SK-N-MC (cell line): Measurements from ENCODE around the gene IWS1.
"Not testable (repeated sequence)": the region's sequence is repeated elsewhere in the genome, so short reads cannot be mapped to it uniquely, and the experiment has no call there.

Experiments
- DNase-seq: peaks from one replicate; pipeline ENCODE4 v3.0.0-alpha.2; 2011; ENCODE audit warnings: low read depth, low spot score
- H3K27ac ChIP-seq: fragments of 200-600 bp; sonication (generic); 2 replicates; pipeline ENCODE4 v1.5.1; 2016; ENCODE audit warnings: mixed run types
- H3K36me3 ChIP-seq: fragments of 200-600 bp; sonication (generic); 2 replicates; pipeline ENCODE4 v1.6.1; 2017; ENCODE audit warnings: antibody characterized with exemption, low read length, mixed read lengths; ENCODE audit not compliant: insufficient read depth
- H3K4me3 ChIP-seq: fragments of 200-600 bp; sonication (generic); 2 replicates; pipeline ENCODE4 v1.5.1; 2016
- H3K9ac ChIP-seq: fragments of 200-600 bp; sonication (generic); 2 replicates; pipeline ENCODE4 v1.8.0; 2017; ENCODE audit warnings: mixed run types, mixed read lengths; ENCODE audit not compliant: insufficient read length
- H3K9me3 ChIP-seq: fragments of 200-600 bp; sonication (generic); 2 replicates; pipeline ENCODE4 v1.6.1; 2017; ENCODE audit warnings: low read depth, mild to moderate bottlenecking, antibody characterized with exemption, low read length, moderate library complexity, mixed read lengths
- EZH2 ChIP-seq: fragments of 200-600 bp; sonication (generic); IDR thresholded peaks from one replicate; pipeline ENCODE4 v1.6.1; 2017; ENCODE audit warnings: antibody characterized with exemption
- FOXP2 ChIP-seq: optimal IDR thresholded peaks from 2 replicates; pipeline ENCODE3; 2011; ENCODE audit warnings: mild to moderate bottlenecking, moderate library complexity; ENCODE audit not compliant: insufficient read depth; ENCODE audit errors: extremely low read length, control extremely low read depth
- POLR2AphosphoS5 ChIP-seq: IDR thresholded peaks from 2 replicates; pipeline ENCODE4 v1.6.1; 2012; ENCODE audit warnings: mild to moderate bottlenecking, low read depth, low read length, borderline replicate concordance

Gene IWS1

GRCh38 chr2:127525691-127526131 is 578 bp downstream of the IWS1 start:
- no peak for DNase-seq
- no peak for TF ChIP-seq EZH2
- TF ChIP-seq POLR2AphosphoS5 = no peak
- TF ChIP-seq FOXP2 = no peak
- Histone ChIP-seq H3K27ac (peak overlapping the region; percentile 97), H3K4me3 (peak overlapping the region; percentile 99), H3K9me3 (no peaks in the 10 kb centered on the region), H3K9ac (peak overlapping the region; percentile 99), H3K36me3 (peaks cover 31% of the 10 kb centered on the region)

- not testable (repeated sequence) for H3K27ac ChIP-seq
- peak overlapping the region; percentile 41 for H3K9ac ChIP-seq
Observed at GRCh38 chr2:127524198-127524834, 2.0 kb downstream of the IWS1 start.

GRCh38 chr2:127523269-127523939 is 2.9 kb downstream of the IWS1 start:
- Histone ChIP-seq H3K9me3 (no peaks in the 10 kb centered on the region), H3K36me3 (peaks cover 53% of the 10 kb centered on the region)

More at GRCh38 chr2:127524198-127524834, 2.0 kb downstream of the IWS1 start:
- not testable (repeated sequence) for H3K9me3 ChIP-seq, H3K4me3 ChIP-seq, DNase-seq
- H3K36me3 ChIP-seq = peaks cover 45% of the 10 kb centered on the region

GRCh38 chr2:127520424-127520823 is 5.9 kb downstream of the IWS1 start:
- no peak for DNase-seq
- Histone ChIP-seq H3K27ac (no peak overlapping the region), H3K4me3 (no peak overlapping the region), H3K36me3 (peaks cover 82% of the 10 kb centered on the region), H3K9ac (no peak overlapping the region), H3K9me3 (no peaks in the 10 kb centered on the region)
- TF ChIP-seq EZH2 = no peak
- TF ChIP-seq POLR2AphosphoS5 = no peak
- no peak for TF ChIP-seq FOXP2

More at GRCh38 chr2:127523269-127523939, 2.9 kb downstream of the IWS1 start:
- Histone ChIP-seq H3K27ac (no peak overlapping the region), H3K9ac (peak overlapping the region; percentile 41), H3K4me3 (no peak overlapping the region)
- TF ChIP-seq EZH2 (no peak), POLR2AphosphoS5 (no peak), FOXP2 (no peak)
- no peak for DNase-seq

GRCh38 chr2:127517465-127517864 is 8.8 kb downstream of the IWS1 start:
- no peak overlapping the region for H3K27ac ChIP-seq
- no peak overlapping the region for H3K9ac ChIP-seq
- no peak for TF ChIP-seq FOXP2
- TF ChIP-seq POLR2AphosphoS5 = no peak
- TF ChIP-seq EZH2 = no peak
- H3K9me3 ChIP-seq = no peaks in the 10 kb centered on the region
- no peak overlapping the region for H3K4me3 ChIP-seq
- no peak for DNase-seq
- peaks cover 86% of the 10 kb centered on the region for H3K36me3 ChIP-seq

GRCh38 chr2:127516041-127516762 is 10.1 kb downstream of the IWS1 start:
- H3K9ac ChIP-seq = no peak overlapping the region
- no peak for DNase-seq
- no peak overlapping the region for H3K27ac ChIP-seq
- TF ChIP-seq EZH2 (no peak), FOXP2 (no peak), POLR2AphosphoS5 (no peak)
- H3K36me3 ChIP-seq = peaks cover 85% of the 10 kb centered on the region
- no peak overlapping the region for H3K4me3 ChIP-seq
- H3K9me3 ChIP-seq = no peaks in the 10 kb centered on the region

GRCh38 chr2:127515383-127515915 is 10.8 kb downstream of the IWS1 start:
- DNase-seq = no peak
- Histone ChIP-seq H3K9ac (no peak overlapping the region), H3K27ac (no peak overlapping the region), H3K36me3 (peaks cover 81% of the 10 kb centered on the region), H3K9me3 (no peaks in the 10 kb centered on the region), H3K4me3 (no peak overlapping the region)
- no peak for TF ChIP-seq EZH2
- TF ChIP-seq POLR2AphosphoS5 = no peak
- TF ChIP-seq FOXP2 = no peak

- Histone ChIP-seq H3K9ac (no peak overlapping the region), H3K36me3 (peaks cover 71% of the 10 kb centered on the region), H3K4me3 (no peak overlapping the region), H3K27ac (no peak overlapping the region), H3K9me3 (no peaks in the 10 kb centered on the region)
- DNase-seq = no peak
- no peak for TF ChIP-seq EZH2
- no peak for TF ChIP-seq POLR2AphosphoS5
- TF ChIP-seq FOXP2 = no peak
Observed at GRCh38 chr2:127514485-127514884, 11.8 kb downstream of the IWS1 start.
